HG03139 (cell line): ENCODE data around the gene NMNAT2.

Experiments used
- ATAC-seq: cut with Tn5 transposase; IDR thresholded peaks from one replicate; pipeline ENCODE4 v1.9.1; 2021; ENCODE audit not compliant: unreplicated experiment

The NMNAT2 gene

DNA sequence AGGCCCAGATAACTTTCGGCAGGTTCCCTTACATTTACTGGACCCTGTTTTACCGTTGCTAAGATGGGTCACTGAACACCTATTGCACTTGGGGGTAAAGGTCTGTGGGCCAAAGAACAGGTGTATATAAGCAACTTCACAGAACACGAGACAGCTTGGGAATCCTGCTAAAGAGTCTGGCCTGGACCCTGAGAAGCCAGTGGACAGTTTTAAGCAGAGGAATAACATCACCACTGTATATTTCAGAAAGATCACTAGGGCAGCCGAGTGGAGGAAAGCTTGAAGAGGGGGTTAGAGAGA is 177.7 kb downstream of the NMNAT2 start:
- ATAC-seq = no peak

DNA sequence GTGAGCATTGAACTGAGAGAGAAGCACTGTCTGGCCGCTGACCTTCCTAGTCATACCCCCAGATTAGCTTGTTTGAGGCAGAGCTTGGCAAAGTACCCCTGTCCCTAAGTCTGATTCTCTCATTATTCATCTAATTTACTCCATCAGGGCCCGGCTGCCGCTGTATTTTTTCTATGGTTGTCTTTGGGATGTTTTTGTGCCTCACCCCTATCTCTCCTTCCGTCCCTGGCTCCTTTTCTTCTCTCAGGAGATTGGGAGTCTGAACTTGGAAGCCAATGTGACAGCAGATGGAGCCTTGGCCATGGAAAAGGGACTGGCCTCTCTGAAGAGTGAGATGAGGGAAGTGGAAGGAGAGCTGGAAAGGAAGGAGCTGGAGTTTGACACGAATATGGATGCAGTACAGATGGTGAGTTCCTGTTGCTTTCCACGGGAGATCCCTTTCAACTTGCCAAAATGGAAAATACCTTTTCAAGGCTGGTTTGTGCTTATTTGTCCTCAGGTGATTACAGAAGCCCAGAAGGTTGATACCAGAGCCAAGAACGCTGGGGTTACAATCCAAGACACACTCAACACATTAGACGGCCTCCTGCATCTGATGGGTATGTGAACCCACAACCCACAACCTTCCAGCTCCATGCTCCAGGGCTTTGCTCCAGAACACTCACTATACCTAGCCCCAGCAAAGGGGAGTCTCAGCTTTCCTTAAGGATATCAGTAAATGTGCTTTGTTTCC is 178.2 kb downstream of the NMNAT2 start:
- ATAC-seq = no peak

DNA sequence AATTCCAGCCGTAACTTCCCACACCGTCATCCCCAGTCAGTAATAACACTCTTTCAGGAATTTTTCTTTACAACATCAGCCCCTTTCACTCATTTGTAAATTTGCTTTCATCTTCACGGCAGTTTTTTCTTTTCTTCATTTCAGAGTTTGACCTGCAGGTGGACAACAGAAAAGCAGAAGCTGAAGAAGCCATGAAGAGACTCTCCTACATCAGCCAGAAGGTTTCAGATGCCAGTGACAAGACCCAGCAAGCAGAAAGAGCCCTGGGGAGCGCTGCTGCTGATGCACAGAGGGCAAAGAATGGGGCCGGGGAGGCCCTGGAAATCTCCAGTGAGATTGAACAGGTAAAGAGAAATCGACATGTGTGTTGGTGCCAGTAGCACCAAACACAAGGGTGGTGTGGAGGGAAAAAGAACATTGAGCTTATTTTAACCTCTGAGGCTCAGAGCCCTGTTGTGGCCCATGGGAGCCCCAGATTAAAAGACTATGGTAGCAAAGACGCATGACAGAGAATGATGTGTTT is 178.9 kb downstream of the NMNAT2 start:
- no peak for ATAC-seq

- no peak for ATAC-seq
Measured at GRCh38 chr1:183238071-183238470, 180.1 kb downstream of the NMNAT2 start.

DNA sequence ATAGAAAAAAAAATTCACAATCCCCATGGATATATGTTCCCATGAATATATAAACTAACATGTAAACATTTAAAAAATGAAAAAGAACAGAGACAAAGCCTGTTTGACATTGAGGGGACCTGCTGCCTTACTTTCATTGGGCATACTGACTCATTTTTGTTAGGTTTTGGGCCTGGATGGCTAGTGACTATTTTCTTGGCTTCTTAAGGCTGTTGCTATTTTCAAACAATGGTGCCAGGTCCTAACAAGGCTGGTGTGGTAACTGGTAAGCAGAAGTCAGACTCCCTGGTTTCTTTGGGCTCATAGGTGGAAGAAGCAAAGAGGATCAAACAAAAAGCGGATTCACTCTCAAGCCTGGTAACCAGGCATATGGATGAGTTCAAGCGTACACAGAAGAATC is 181.1 kb downstream of the NMNAT2 start:
- no peak for ATAC-seq

DNA sequence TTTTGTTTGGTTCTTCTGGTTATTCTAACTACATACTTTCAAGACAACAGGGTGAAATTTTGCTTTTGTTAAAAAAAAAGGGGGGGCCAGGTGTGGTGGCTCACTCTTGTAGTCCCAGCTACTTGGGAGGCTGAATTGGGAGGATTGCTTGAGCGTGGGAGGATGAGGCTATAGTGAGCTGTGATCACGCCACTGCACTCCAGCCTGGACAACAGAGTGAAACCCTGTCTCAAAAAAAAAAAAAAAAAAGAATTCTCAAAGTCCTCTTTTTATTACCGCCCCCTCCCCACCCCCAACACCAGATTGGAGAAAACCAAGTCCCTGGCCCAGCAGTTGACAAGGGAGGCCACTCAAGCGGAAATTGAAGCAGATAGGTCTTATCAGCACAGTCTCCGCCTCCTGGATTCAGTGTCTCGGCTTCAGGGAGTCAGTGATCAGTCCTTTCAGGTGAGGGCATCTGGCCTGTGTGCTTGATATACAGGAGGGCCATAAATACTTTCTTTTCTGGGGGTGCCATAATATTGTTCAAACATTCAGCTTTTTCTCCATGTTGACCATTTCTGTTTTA is 181.9 kb downstream of the NMNAT2 start:
- ATAC-seq = no peak

DNA sequence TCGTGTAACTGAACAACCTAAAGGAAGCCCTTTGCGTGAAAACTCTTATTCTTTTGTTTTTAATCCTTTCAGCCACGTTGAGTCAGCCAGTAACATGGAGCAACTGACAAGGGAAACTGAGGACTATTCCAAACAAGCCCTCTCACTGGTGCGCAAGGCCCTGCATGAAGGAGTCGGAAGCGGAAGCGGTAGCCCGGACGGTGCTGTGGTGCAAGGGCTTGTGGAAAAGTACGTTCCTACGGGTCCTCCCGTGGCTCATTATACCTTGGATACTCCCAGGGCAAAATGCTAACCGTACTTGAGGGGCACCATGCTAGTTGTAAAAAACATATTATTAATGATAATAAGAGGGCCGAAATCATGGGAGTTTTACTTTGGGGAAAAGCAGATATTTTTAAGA is 182.7 kb downstream of the NMNAT2 start:
- no peak for ATAC-seq

DNA sequence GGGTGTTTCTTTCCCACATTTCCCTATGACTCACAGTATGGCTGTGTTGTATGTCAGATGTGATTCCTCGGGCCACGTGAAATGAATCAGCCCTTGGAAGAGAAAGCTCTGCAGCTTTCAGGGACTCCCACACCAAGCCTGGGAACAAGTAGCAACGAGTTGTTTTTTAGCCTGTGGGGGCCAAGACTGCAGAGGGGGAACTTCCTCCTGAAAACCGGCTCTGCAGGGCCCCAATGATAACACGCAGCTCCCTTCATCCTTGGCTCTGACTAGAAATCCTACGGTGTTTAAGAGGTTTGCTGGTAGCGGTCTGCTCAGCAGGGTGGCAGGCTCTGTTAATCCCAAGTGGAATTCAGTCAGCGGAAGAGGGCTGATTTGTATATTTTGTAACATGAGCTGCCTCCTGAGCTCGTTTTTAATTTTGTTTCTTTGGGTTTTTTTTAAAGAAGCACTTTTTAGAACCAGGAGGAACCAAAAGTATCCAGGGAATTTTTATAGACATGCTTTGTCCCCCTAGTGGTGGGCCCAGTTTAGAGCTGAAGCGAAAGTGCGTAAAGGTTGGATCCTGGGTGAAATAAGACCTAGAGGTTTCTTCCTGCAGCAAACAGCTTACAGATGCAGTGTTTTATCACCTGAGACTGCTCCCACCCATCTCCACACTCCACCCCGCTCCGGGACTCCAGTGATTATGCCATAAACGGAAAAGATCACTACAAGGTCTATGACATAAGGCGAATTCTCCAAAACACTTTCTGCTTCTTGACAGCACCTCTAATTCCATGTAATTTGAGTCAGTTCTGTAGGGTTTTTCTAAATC is 183.3 kb downstream of the NMNAT2 start:
- no peak for ATAC-seq

DNA sequence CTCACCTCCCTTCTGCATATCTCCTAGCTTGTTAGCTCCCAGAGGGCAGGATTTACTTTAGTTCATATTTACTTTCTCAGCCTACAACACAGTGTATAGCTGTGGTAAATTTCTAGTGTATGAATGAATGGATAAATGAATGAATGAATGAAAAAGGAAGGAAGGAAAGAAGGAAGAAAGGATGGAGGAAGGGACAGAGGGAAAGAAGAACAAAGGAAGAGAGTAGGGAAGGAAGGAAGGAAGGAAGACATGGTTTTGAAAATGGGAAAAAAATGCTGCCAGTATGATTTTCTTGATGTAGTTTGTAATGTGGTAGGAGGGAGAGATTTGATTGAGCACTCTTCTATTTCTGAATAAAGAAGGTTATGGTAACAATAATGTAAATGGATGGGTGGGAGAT is 185.1 kb downstream of the NMNAT2 start:
- no peak for ATAC-seq

DNA sequence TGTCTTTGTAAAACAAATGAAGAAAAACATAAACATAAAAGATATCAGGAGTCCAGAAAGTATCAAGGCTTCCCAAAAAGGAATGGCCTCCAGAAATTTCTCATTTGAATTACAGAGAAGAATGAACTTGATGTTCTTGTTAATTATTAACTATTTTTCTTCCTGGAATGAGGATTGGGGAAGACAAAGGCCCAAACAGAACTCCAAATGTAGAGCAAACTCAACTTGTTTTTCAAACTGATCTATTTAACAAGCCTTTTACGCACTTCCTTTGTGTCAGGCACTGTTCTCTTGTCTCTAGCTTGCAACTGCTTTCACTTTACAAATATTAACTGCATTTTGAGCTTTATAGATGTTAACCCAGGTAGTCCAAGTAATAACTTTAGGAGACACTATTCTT is 186.6 kb downstream of the NMNAT2 start:
- ATAC-seq = no peak

DNA sequence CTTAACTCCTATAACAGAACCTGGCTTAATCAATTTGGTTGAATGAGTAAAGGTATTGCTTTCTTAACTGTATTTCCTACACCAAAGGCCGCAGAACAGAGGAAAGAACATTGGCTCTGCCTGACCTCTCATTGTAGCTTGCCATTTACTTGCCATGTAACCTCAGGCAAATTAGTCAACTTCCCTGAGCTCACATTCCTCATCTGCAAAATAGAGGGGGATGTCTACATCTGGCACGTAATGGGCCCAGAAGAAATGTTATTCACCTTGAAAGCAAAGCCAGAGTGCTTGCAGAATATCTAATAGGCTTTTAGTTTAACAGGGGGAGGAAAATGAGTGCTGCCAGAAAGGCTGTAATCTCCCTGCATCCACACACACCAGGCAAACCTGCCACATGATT is 187.8 kb downstream of the NMNAT2 start:
- ATAC-seq = no peak

DNA sequence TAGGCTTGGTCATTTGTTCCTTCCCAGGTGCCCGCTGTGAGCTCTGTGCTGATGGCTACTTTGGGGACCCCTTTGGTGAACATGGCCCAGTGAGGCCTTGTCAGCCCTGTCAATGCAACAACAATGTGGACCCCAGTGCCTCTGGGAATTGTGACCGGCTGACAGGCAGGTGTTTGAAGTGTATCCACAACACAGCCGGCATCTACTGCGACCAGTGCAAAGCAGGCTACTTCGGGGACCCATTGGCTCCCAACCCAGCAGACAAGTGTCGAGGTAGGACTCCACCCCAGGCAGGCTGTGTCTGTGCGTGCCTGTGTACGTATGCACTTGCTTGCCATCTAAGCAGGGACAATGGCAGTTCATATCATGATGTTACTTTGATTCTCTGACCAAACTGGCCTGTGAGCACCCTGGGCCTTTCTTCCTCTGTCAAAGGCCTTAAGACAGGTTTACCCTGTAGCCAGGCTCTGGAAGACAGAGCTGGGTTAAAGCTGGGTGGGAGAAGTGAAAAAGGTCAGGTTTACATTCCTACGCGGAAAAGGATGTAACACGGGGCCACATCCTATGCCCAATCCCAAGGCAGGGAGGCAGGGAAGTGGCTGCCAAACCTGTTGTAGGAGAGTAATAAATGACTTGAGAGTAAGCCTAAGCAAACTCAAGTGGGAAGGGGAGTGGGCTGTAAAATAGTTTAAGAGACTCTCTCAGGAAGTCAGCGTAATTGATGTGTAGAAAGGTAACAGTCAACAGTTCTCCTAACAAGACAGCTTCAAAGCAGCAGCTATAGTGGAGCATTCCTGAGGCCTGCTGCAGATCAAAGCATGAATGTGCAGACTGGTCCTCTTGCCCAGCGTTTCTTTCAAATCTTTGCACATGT is 189.6 kb downstream of the NMNAT2 start:
- ATAC-seq = no peak

- peak; percentile 54 for ATAC-seq
Measured at GRCh38 chr1:183227422-183228346, 190.5 kb downstream of the NMNAT2 start.

GRCh38 chr1:183226963-183227362 is 191.2 kb downstream of the NMNAT2 start:
- ATAC-seq = no peak

DNA sequence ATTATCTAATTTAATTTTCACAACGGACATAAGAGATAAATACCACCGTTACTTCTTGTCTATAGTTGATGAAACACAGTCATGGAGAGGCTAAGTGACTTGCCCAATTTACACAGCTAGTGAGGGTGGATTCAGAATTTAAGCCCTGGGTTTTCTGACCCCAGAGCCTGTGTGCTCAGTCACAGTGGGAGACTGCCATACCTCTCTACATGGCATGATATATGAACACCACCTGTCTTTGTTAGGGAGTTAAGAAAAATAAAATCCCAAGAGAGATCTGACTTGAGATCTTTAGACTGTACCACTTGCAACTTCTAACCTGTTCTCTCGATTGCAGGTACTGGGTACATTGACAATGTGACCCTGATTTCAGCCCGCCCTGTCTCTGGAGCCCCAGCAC is 191.8 kb downstream of the NMNAT2 start:
- ATAC-seq = no peak

DNA sequence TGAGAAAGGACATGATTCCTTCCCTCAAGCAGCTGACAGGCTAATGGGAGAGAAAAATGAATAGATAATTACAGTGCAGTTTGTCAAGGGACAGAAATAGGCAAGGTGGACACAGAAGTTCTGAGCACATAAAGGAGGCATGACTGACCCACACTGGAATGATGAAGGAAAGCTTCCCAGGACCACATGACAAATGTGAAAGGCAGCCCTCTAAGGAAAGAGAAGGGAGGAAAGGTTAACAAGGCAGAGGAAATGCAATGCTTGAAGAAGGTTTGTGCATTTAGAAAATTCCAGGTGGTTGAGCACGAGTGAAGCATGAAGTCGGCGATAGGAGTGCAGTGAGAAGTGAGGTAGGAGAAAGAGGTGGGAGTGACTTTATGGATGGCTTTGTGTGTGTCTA is 194.7 kb downstream of the NMNAT2 start:
- no peak for ATAC-seq

DNA sequence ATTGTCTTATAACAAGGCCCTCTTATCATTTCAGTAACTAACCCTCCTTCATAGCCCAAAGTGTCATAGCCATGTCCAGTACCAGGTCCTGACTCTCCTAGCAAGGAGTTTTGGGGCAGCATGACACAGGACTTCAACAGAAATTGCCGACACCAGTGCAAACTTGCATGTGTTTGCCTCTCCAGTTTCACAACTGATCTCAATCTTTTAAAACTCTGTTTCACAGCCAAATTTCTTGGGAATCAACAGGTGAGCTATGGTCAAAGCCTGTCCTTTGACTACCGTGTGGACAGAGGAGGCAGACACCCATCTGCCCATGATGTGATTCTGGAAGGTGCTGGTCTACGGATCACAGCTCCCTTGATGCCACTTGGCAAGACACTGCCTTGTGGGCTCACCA is 195.3 kb downstream of the NMNAT2 start:
- no peak for ATAC-seq

DNA sequence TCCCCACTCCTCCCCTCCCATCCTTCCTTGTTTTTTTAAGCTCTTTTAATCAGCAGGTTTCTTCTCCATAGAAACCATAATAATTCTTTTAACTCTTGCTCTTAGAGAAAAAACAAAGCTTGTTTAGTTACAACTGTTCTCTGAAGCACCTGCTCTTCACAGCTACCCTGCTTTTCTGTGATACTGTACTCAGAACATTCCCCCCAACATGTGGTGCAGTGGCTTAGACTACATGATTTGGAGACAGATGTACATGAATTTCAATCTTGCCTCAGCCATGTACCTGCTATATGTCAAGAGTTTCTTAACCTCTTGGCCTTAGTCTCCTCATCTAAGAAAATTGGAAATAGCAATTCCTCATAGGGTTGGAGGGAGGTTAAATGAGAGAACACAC is 198.6 kb downstream of the NMNAT2 start:
- ATAC-seq = no peak

DNA sequence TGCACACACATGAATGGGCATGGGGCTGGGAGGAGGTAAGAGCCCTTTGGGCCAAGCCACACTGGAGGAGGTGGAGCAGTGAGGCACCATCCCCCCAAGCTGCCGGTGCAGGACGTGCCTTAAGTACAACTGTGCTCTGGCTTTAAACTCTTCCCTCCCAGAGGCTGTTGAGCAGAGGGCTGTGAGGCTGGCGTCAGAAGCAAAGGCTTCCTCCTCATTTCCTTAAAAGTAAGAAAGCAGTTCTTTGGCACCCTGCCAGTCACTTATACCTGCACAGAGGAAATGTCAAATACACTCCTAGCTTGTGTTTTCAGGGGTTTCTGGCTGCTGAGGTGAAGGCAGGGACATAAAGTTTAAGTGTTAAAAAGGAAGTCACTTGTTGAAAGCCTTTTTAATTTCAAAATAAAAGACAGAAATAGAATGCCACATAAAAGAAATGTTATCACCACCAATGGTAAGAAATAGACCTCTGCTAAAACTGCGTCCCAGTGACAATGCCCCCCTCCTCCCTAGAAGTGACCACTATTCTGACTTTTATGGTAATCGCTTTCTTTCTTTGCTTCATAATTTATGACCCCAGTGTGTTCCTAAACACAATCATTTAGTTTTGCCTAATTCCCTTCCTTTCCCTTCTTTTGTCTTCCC is 199.1 kb downstream of the NMNAT2 start:
- ATAC-seq = no peak
